Femur (tissue), 1 donor: ENCODE measurements around the gene NUDT19.
"Not testable (repeated sequence)": the region's sequence is repeated elsewhere in the genome, so short reads cannot be mapped to it uniquely, and the experiment has no call there.

Experiments used
- DNase-seq: peaks from one replicate; pipeline ENCODE4 v3.0.0-alpha.2; 2017

Gene NUDT19

DNA sequence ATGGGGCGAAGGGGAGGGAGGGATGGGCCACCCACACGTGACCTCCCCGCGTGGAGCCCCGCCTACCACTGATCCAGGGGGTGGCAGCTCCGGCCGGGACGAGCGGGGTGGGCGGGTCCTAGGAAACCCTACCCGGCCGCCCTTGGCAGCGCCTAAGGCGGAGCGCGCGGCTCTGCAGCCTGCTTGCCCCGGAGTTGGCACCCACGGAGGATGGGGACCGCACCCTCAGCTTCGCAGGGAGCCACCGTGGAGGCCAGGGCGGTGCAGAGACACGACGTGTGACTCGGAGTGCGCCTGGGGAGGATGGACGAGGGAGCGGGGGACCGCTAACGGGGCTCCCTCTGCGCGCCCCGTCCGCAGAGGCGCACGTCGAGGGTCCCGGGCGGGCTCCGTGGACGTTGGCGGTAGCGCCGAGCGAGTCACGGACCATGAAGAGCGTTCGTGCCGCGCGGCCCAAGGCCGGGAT lies 15.9 kb upstream of the NUDT19 start, which contains the start of gene RGS9BP:
Gene RGS9BP (plus strand): TSS at position 129 of the 466 bp plus-strand sequence. CDS start 416 bp downstream, outside the sequence.
- DNase-seq, result peak; percentile 76

DNA sequence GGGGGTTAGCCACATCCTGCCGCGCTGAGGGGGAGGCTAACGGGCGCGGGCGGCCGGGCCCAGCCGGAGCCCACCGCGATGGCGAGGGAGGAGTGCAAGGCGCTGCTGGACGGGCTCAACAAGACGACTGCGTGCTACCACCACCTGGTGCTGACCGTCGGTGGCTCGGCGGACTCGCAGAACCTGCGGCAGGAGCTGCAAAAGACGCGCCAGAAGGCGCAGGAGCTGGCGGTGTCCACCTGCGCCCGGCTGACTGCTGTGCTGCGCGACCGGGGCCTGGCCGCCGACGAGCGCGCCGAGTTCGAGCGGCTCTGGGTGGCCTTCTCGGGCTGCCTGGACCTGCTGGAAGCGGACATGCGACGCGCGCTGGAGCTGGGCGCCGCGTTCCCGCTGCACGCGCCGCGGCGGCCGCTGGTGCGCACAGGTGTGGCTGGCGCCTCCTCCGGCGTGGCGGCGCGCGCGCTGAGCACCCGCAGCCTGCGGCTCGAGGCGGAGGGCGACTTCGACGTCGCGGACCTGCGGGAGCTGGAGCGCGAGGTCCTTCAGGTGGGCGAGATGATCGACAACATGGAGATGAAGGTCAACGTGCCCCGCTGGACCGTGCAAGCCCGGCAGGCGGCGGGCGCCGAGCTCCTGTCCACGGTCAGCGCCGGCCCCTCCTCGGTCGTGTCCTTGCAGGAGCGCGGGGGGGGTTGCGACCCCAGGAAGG lies 15.3 kb upstream of the NUDT19 start:
- DNase-seq, result no peak

DNA sequence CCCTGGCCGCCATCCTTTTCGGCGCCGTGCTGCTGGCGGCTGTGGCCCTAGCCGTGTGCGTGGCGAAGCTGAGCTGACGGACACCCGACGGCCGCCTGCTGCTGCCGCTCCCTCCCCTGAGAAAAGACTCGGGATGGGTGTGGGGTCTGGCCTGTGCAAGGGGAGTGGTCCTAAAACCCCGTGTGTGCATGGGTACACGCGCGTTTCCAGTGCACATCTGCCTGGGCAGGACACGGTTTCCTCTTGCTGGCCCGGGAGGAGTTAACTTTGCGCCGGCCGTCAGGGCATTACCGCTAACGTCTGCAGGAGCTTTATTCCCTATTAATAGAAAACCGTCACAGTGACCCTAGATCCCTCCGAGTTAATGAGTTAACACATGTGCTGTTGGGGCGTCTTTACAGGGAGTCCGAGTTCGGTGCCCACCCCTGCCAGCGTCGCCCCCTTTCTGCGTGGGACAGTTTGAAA lies 14.7 kb upstream of the NUDT19 start:
- no peak for DNase-seq

- DNase-seq, result no peak
Measured at GRCh38 chr19:32677657-32678056, 14.0 kb upstream of the NUDT19 start.

- DNase-seq, result no peak
Measured at GRCh38 chr19:32680986-32681385, 10.6 kb upstream of the NUDT19 start.

DNA sequence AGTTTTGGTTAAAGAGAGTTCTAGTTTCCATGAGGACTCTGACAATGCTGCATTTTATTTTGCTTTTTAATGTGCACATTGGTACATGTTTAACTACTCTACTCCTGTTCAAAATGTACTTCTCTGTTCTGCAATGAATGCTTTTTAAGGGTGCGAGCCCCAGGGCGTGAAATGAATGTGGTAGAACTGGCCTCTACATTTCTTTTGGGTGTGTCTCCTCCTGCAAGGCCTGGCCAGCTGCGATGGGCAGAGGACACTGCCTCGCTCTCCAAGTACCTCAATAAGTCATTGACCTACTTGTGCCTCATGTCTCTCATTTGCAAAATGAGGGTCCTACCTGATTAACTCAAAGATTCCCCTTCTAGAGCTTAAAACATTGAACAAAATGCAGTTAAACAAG lies 9.3 kb upstream of the NUDT19 start:
- no peak for DNase-seq

GRCh38 chr19:32686847-32687475 lies 4.7 kb upstream of the NUDT19 start:
- DNase-seq, result no peak

DNA sequence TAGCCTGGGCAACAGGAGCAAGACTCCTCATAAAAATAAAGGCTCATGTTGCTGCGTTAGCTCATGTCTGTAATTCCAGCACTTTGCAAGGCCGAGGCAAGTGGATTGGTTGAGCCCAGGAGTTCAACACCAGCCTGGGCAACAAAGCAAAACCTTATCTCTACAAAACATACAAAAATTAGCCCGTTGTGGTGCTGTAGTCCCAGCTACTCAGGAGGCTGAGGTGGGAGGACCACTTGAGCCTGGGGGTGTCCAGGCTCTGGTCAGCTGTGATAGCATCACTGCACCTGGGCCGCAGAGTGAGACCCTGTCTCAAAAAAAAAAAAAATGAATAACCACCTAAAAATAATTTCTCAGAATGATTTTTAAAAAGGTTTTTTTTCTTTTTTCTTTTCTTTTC lies 3.9 kb upstream of the NUDT19 start:
- no peak for DNase-seq

- DNase-seq, result no peak
Measured at GRCh38 chr19:32688311-32688710, 3.3 kb upstream of the NUDT19 start.

DNA sequence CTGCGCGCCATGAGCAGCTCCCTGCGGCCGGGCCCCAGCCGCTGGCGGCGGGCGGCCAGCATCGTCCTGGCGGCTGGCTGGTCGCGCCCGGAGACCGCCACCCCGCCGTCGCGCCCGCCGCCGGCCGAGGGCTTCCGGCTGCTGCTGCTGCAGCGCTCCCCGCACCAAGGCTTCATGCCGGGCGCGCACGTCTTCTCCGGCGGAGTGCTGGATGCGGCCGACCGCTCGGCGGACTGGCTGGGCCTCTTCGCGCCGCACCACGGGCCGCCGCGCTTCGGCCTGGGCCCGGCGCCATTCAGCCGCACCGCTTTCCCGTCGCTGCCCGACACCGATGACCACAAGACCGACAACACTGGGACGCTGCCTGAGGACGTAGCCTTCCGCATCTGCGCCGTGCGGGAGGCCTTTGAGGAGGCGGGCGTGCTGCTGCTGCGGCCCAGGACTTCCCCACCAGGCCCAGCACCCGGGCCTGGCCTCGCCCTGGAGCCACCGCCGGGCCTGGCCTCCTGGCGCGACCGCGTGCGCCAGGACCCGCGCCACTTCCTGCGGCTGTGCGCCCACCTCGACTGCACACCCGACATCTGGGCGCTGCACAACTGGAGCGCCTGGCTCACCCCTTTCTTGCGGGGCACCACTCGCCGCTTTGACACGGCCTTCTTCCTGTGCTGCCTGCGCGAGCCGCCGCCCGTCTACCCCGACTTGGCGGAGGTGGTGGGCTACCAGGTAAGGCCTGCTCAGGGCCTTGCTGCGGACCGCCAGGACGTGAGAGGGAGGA lies 518 bp downstream of the NUDT19 start:
- peak; percentile 80 for DNase-seq

GRCh38 chr19:32692727-32693061 lies 1.1 kb downstream of the NUDT19 start:
- DNase-seq, result no peak

DNA sequence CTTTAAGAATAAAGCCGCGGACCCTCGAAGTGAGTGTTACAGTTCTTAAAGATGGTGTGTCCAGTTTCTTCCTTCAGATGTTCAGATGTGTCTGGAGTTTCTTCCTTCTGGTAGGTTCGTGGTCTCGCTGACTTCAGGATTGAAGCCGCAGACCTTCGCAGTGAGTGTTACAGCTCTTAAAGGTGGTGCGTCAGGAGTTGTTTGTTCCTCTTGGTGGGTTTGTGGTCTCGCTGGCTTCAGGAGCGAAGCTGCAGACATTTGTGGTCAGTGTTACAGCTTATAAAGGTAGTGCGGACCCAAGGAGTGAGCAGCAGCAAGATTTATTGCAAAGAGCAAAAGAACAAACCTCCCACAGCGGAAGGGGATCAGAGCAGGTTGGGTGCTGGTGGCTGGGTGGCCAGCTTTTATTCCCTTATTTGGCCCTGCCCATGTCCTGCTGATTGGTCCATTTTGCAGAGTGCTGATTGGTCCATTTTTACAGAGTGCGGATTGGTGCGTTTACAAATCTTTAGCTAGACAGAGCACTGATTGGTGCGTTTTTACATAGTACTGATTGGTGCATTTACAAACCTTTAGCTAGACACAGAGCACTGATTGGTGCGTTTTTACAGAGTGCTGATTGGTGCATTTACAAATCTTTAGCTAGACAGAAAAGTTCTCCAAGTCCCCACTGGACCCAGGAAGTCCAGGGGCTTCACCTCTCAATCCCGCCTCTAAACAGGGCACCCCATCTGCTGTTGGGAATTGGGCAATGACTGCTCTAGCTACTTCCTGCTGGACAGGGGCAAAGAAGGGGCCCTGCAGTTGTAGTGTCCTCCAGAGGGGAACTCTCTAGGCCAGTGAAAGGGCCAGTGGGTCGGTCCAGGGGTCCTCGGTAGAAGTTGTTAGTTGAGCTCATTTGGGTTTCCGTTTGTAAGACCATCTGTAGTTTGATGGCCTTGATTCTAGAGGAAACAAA lies 1.8 kb downstream of the NUDT19 start:
- DNase-seq, result not testable (repeated sequence)

GRCh38 chr19:32694316-32694715 lies 2.7 kb downstream of the NUDT19 start:
- not testable (repeated sequence) for DNase-seq

DNA sequence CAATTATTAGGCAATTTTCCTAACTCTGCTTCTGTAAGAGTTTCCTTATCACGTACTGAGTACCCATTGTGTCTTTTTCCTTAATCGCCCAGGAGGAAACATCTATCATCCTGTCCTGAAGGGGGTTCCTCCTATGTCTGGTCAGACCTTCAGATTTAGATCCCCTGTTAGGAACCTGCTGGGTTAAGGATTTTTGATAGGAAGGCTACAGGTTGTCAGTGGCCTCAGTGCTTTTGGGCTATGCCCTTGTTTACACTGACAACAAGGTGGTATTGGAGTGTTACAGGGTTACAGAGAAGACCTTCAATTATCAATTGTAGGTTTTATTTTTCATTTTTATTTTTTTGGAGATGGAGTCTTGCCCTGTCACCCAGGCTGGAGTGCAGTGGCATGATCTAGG lies 3.2 kb downstream of the NUDT19 start:
- not testable (repeated sequence) for DNase-seq

DNA sequence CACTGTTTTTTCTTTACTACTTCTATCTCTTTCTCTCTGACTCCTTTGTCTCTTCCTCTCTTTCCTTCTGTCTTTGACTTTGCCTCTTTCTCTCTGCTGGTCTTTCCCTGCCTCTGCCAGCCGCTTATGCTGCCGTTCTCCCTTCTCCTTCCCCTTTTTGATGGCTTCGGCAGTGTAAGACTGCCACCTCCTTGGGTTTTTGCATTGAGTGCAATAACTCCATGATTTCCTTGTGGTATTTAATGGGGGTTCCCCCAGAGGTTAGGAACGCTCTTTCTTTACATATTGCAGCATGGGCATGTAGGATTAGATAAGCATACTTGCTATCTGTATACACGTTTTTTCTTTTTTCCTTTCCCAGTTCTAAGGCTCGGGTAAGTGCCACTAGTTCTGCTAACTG lies 3.9 kb downstream of the NUDT19 start:
- DNase-seq, result not testable (repeated sequence)

GRCh38 chr19:32696771-32697170 lies 5.2 kb downstream of the NUDT19 start:
- DNase-seq, result not testable (repeated sequence)

GRCh38 chr19:32700129-32700528 lies 8.5 kb downstream of the NUDT19 start:
- DNase-seq, result not testable (repeated sequence)

DNA sequence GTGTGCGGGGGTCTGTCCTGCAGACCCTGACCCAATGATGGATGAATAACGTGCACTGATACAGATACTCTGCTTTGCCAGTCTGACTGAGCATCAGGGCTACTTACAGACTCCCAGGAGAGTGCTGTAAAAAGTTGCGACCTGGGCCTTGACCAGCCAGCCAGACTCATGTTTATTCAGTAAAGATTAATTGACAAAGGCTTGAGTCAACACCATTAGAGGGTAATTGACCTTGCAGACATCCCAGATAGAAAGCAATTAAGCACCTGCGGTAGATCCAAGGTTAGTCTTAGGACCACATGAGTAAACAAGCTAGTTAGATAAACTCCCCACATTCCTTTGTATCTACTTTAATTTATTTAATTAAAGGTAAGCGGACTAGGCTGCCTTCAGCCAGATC lies 10.4 kb downstream of the NUDT19 start:
- DNase-seq, result no peak

- not testable (repeated sequence) for DNase-seq
Measured at GRCh38 chr19:32704006-32704405, 12.4 kb downstream of the NUDT19 start.

- DNase-seq, result no peak
Measured at GRCh38 chr19:32708457-32708856, 16.8 kb downstream of the NUDT19 start.

GRCh38 chr19:32709032-32709431 lies 17.4 kb downstream of the NUDT19 start:
- no peak for DNase-seq

DNA sequence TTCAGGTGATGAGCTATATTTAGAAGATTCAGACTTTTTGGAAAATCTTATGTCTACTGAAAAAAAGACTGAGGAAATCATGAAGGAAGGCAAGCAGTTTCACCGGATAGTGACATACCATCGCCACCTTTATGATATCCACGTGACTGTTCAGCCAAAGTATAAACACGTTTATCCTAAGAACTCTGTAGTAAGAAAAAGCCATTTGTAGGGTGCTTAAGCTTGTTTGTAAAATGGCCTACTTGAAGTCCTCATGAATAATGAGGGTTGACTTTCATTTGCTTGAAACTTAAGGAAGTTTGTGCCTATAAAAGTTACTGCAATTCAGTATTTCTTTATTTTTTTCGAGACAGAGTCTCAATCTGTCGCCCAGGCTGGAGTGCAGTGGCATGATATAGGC lies 20.1 kb downstream of the NUDT19 start:
- DNase-seq, result no peak
